Osteoblast (primary cell): ENCODE data around the gene MYT1. TPM values are rescaled to one million over a fixed set of nuclear protein-coding genes. Genes with fewer than 3 reads are reported as not detected.
"Not testable (repeated sequence)": the region's sequence is repeated elsewhere in the genome, so short reads cannot be mapped to it uniquely, and the experiment has no call there.

ENCODE experiments used
- DNase-seq: peaks from one replicate; pipeline ENCODE4 v3.0.0; 2011; ENCODE audit warnings: low spot score, mixed read lengths; ENCODE audit not compliant: insufficient read length; ENCODE audit errors: missing footprints
- H2AFZ ChIP-seq: 2 replicates; pipeline ENCODE4 v1.6.0; 2011; ENCODE audit warnings: mild to moderate bottlenecking, low read length
- H3K27ac ChIP-seq: 2 replicates; pipeline ENCODE4 v1.5.1; 2011; ENCODE audit warnings: mild to moderate bottlenecking, low read depth, low read length, moderate library complexity
- H3K27me3 ChIP-seq: 2 replicates; pipeline ENCODE4 v1.6.0; 2012; ENCODE audit warnings: mild to moderate bottlenecking, control low read depth, inconsistent platforms, low read length, moderate library complexity; ENCODE audit not compliant: insufficient read depth
- H3K36me3 ChIP-seq: 2 replicates; pipeline ENCODE4 v1.5.1; 2011; ENCODE audit warnings: mild to moderate bottlenecking, low read length, control low read depth, moderate library complexity; ENCODE audit not compliant: insufficient read depth
- H3K4me1 ChIP-seq: 2 replicates; pipeline ENCODE4 v1.5.1; 2011; ENCODE audit warnings: mild to moderate bottlenecking, low read length, control low read depth, moderate library complexity; ENCODE audit not compliant: insufficient read depth
- H3K4me2 ChIP-seq: 2 replicates; pipeline ENCODE4 v1.6.0; 2011; ENCODE audit warnings: mild to moderate bottlenecking, low read length; ENCODE audit not compliant: insufficient read depth
- H3K4me3 ChIP-seq: fragments of 200-600 bp; sonication (generic); 3 replicates; pipeline ENCODE4 v1.5.1; 2012; ENCODE audit warnings: mild to moderate bottlenecking, low read length, inconsistent platforms; ENCODE audit not compliant: insufficient read depth
- H3K79me2 ChIP-seq: 2 replicates; pipeline ENCODE4 v1.6.0; 2012; ENCODE audit warnings: mild to moderate bottlenecking, low read length, control low read depth, inconsistent platforms; ENCODE audit not compliant: insufficient read depth
- H3K9me3 ChIP-seq: 2 replicates; pipeline ENCODE4 v1.5.1; 2011; ENCODE audit warnings: low read depth, low read length, control low read depth
- H4K20me1 ChIP-seq: 2 replicates; pipeline ENCODE4 v1.6.0; 2012; ENCODE audit warnings: mild to moderate bottlenecking, low read length, control low read depth; ENCODE audit not compliant: insufficient read depth
- total RNA-seq: library from RNA; depleted of rRNA; stranded (reverse); fragments of >200 nt; gene quantifications from 2 replicates; pipeline ENCODE4 v1.2.3, GENCODE V29; 2012
- TF ChIP-seq, protein P1 (sequence below): IDR thresholded peaks from 2 replicates; pipeline ENCODE4 v1.5.1; 2011; ENCODE audit warnings: mild to moderate bottlenecking, low read depth, low read length, moderate library complexity; ENCODE audit errors: extremely low read depth

MYT1 gene
- total RNA-seq, 1 donor: not detected

DNA sequence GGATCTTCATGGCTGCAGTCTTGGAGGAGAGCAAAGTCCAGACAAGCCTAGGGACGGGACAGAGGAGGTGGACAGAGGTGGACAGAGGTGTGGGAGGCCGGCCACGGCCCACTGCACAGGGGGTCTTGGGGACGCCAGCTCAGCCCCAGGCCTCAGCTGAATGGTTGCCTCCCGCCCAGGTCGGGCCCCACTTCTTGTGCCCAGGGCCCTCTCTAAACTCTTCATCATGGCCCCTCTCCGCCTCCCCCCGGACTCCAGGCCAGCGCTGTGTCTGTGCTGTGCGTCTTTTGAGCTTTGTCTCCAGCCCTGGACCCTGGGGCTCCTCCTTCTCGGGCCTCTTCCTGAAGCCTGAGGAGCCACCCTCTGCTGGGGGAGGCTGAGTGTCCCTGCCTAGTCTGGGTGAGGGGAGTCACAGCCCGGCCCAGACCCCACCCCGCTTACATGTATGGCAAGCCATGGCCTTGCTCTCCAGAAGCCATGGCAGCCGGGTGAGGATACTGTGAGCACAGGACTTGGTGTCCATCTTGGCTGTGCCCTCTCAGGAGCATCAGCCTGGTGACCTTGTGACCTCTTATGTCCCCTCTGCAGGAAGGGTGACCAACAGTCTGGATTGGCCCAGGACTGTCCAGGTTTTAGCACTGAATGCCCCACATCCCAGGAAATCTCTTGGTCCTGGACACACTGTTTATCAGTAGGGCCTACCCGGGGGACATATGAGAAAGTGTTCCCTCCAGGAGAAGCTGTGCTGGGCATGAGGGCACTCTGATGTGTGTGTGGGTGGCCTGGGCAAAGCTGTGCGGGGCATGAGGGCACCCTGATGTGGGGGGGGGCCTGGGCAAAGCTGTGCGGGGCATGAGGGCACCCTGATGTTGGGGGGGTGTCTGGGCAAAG, 47.5 kb upstream of the MYT1 start:
- Histone ChIP-seq H3K4me3 (no peak overlapping the region), H2AFZ (no peak overlapping the region), H3K27me3 (peaks cover 16% of the 10 kb centered on the region), H3K4me1 (no peaks in the 10 kb centered on the region), H4K20me1 (no peaks in the 10 kb centered on the region), H3K27ac (no peak overlapping the region), H3K9me3 (no peaks in the 10 kb centered on the region), H3K36me3 (no peaks in the 10 kb centered on the region), H3K4me2 (no peak overlapping the region), H3K79me2 (no peaks in the 10 kb centered on the region)
- peak; percentile 79 for DNase-seq
- TF ChIP-seq, protein P1, sequence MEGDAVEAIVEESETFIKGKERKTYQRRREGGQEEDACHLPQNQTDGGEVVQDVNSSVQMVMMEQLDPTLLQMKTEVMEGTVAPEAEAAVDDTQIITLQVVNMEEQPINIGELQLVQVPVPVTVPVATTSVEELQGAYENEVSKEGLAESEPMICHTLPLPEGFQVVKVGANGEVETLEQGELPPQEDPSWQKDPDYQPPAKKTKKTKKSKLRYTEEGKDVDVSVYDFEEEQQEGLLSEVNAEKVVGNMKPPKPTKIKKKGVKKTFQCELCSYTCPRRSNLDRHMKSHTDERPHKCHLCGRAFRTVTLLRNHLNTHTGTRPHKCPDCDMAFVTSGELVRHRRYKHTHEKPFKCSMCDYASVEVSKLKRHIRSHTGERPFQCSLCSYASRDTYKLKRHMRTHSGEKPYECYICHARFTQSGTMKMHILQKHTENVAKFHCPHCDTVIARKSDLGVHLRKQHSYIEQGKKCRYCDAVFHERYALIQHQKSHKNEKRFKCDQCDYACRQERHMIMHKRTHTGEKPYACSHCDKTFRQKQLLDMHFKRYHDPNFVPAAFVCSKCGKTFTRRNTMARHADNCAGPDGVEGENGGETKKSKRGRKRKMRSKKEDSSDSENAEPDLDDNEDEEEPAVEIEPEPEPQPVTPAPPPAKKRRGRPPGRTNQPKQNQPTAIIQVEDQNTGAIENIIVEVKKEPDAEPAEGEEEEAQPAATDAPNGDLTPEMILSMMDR: no peak

DNA sequence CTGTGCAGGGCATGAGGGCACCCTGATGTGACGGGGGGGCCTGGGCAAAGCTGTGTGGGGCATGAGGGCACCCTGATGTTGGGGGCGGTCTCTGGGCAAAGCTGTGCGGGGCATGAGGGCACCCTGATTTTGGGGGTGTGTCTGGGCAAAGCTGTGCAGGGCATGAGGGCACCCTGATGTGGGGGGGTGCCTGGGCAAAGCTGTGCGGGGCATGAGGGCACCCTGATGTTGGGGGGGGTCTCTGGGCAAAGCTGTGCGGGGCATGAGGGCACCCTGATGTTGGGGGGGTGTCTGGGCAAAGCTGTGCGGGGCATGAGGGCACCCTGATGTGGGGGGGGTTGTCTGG, 46.8 kb upstream of the MYT1 start:
- H3K9me3 ChIP-seq, H3K4me2 ChIP-seq, DNase-seq, H3K27ac ChIP-seq, H2AFZ ChIP-seq, H3K79me2 ChIP-seq, H3K36me3 ChIP-seq, H3K4me3 ChIP-seq, H4K20me1 ChIP-seq, H3K4me1 ChIP-seq: not testable (repeated sequence)
- peaks cover 17% of the 10 kb centered on the region for H3K27me3 ChIP-seq

DNA sequence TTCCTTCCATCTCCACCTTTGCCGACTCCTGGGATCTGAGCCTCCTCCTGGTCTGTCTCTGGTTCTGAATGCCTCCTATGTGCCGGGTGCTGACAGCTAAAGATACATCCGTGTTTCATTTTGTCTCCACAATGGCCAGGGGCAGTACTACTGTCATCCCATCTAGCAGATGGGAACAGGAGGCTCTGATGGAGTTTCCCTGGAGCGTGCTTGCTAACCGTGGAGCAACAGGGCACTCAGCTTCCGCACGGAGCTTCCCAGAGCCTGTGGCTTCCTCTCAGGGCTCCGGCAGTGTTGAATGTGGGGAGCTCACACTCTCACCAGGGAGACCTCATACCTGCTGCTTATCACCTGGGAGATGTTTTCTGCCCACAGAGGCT, 45.0 kb upstream of the MYT1 start:
- no peaks in the 10 kb centered on the region for H3K36me3 ChIP-seq
- no peak overlapping the region for H3K4me3 ChIP-seq
- no peak overlapping the region for H2AFZ ChIP-seq
- no peaks in the 10 kb centered on the region for H3K79me2 ChIP-seq
- no peaks in the 10 kb centered on the region for H3K9me3 ChIP-seq
- TF ChIP-seq, protein P1: no peak
- DNase-seq: peak; percentile 34
- H4K20me1 ChIP-seq: no peaks in the 10 kb centered on the region
- H3K4me2 ChIP-seq: no peak overlapping the region
- peaks cover 24% of the 10 kb centered on the region for H3K27me3 ChIP-seq
- no peaks in the 10 kb centered on the region for H3K4me1 ChIP-seq
- no peak overlapping the region for H3K27ac ChIP-seq

DNA sequence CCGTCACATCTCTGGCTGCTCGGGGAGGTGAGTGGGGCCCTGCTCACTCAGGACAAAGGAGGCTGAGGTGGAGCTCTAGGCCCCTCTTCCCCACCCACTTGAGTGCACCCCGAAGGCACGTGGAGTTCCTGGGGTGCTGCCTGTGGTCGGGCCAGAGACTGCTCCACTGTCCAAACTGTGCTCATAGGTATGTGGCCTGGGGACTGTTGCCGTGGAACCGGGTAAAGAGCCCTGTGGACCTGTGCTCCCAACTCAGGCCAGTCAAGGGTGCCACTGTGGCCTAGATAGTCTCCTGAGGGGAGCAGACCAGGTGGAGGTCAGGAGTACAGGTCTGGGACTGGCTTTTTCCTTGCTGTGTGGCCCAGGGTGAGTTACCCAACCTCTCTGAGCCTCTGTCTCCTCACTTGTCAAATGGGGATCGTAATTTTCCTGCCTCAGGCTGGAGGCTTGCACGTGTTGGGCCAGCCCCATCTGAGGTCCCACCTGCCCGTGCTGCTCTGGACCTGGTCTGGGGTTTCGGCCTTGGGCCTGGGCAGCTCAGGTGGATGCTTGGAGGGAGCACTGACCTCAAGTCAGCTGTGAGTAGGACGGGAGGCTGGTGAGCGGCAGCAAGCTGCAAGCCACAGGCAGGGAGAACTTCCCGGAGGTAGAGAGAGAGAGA, 44.4 kb upstream of the MYT1 start:
- H3K4me2 ChIP-seq: peak overlapping the region; percentile 50
- no peak for DNase-seq
- H4K20me1 ChIP-seq: no peaks in the 10 kb centered on the region
- no peaks in the 10 kb centered on the region for H3K36me3 ChIP-seq
- H3K9me3 ChIP-seq: no peaks in the 10 kb centered on the region
- no peaks in the 10 kb centered on the region for H3K4me1 ChIP-seq
- peak overlapping the region; percentile 82 for H2AFZ ChIP-seq
- TF ChIP-seq, protein P1: no peak
- H3K27me3 ChIP-seq: peaks cover 24% of the 10 kb centered on the region
- no peak overlapping the region for H3K27ac ChIP-seq
- H3K4me3 ChIP-seq: peak overlapping the region; percentile 49
- H3K79me2 ChIP-seq: no peaks in the 10 kb centered on the region
